Measurements from ENCODE around the gene FAM114A2.
A peak's percentile ranks its signal among the peaks of the same experiment; 100 is the strongest.
"Not testable (repeated sequence)": the region's sequence is repeated elsewhere in the genome, so short reads cannot be mapped to it uniquely, and the experiment has no call there.

The FAM114A2 gene

GRCh38 chr5:154047324-154047723 is 8.6 kb upstream of the FAM114A2 start:
- peak in 1 of 5 donors; percentile 18 for DNase-seq

- DNase-seq = no peak
These were observed 7.8 kb upstream of the FAM114A2 start for GRCh38 chr5:154046486-154046885.

GRCh38 chr5:154044581-154044980 is 5.9 kb upstream of the FAM114A2 start:
- DNase-seq = no peak

GRCh38 chr5:154044099-154044498 is 5.4 kb upstream of the FAM114A2 start:
- DNase-seq = no peak

GRCh38 chr5:154042766-154043165 is 4.1 kb upstream of the FAM114A2 start:
- no peak for DNase-seq

GRCh38 chr5:154039458-154039829 is 734 bp upstream of the FAM114A2 start:
- no peak for DNase-seq

- peak in 4 of 5 donors; percentile 12 to 25 (median 14) for DNase-seq
These were observed 426 bp downstream of the FAM114A2 start for GRCh38 chr5:154038261-154038706.

- DNase-seq = no peak
These were observed 3.8 kb downstream of the FAM114A2 start for GRCh38 chr5:154034944-154035343.

- no peak for DNase-seq
These were observed 6.7 kb downstream of the FAM114A2 start for GRCh38 chr5:154031937-154032489.

GRCh38 chr5:154025951-154026350 is 12.8 kb downstream of the FAM114A2 start:
- no peak for DNase-seq

- not testable (repeated sequence) for DNase-seq
These were observed 19.8 kb downstream of the FAM114A2 start for GRCh38 chr5:154018919-154019318.

GRCh38 chr5:154015071-154015693 is 23.5 kb downstream of the FAM114A2 start:
- DNase-seq = no peak

- no peak for DNase-seq
These were observed 28.1 kb downstream of the FAM114A2 start for GRCh38 chr5:154010660-154011059.

GRCh38 chr5:154005648-154006047 is 33.1 kb downstream of the FAM114A2 start:
- DNase-seq = no peak

GRCh38 chr5:154002511-154003020 is 36.1 kb downstream of the FAM114A2 start:
- DNase-seq = no peak

- no peak for DNase-seq
These were observed 36.6 kb downstream of the FAM114A2 start for GRCh38 chr5:154002093-154002492.

- no peak for DNase-seq
These were observed 38.0 kb downstream of the FAM114A2 start for GRCh38 chr5:154000703-154001102.

GRCh38 chr5:153999995-154000394 is 38.7 kb downstream of the FAM114A2 start:
- DNase-seq = no peak

GRCh38 chr5:153998768-153999167 is 39.9 kb downstream of the FAM114A2 start:
- no peak for DNase-seq

- no peak for DNase-seq
These were observed 40.7 kb downstream of the FAM114A2 start for GRCh38 chr5:153998010-153998409.

GRCh38 chr5:153991168-153991567 is 47.5 kb downstream of the FAM114A2 start:
- no peak for DNase-seq

GRCh38 chr5:153988510-153988909 is 50.2 kb downstream of the FAM114A2 start:
- DNase-seq = no peak

GRCh38 chr5:153987301-153987700 is 51.4 kb downstream of the FAM114A2 start:
- DNase-seq = no peak

GRCh38 chr5:153985498-153985897 is 53.2 kb downstream of the FAM114A2 start:
- no peak for DNase-seq

GRCh38 chr5:153983885-153984284 is 54.8 kb downstream of the FAM114A2 start:
- no peak for DNase-seq
